AG10803 (cell line): ENCODE data around the gene KLHL26.

Experiments
- DNase-seq: peaks from one replicate; pipeline ENCODE4 v3.0.0; 2010; ENCODE audit warnings: low read depth
- H3K4me3 ChIP-seq: 2 replicates; pipeline ENCODE4 v1.5.1; 2011; ENCODE audit warnings: mild to moderate bottlenecking, low read length, control low read depth
- CTCF ChIP-seq: conservative IDR thresholded peaks from 2 replicates; pipeline ENCODE4 v1.5.1; 2011; ENCODE audit warnings: mild to moderate bottlenecking, low read length, control low read depth, inconsistent platforms

The KLHL26 gene

GRCh38 chr19:18718015-18718526, 81.2 kb downstream of the KLHL26 start:
- TF ChIP-seq CTCF, result no peak
- H3K4me3 ChIP-seq, result no peak overlapping the region
- no peak for DNase-seq

DNA sequence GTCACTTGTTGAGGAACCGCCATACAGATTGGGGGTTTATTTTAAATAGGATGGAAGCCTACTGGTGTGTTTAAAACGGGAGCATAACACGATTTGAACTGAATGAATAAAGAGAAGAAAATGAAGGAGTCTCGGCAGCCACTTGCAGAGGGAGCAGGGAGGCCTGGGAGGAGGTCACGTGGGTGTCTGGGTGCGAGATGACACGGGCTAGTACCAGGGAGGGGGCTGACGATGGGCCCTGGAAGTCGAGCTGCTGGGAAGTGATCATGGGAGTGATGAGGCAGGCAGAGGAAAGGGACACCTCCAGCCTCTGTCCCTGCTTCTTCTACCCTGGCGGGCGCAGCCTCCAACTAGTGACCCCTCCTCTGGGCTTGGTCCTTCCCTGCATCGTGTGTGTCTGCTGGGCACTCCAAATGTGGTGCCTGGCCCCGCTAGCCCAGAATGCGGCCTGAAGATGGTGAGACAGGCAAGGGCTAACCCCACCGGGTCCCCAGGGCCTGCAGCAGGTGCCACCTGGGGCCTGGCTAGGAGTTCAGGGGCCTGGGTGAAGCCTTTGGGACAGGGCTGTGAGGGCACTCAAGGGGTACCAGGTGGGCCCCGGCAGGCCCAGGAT, 82.1 kb downstream of the KLHL26 start:
- no peak for TF ChIP-seq CTCF

GRCh38 chr19:18719541-18719940, 82.7 kb downstream of the KLHL26 start:
- no peak for DNase-seq
- no peak for TF ChIP-seq CTCF
- no peak overlapping the region for H3K4me3 ChIP-seq

More for the DNA sequence above, 82.1 kb downstream of the KLHL26 start:
- DNase-seq, result no peak
- no peak overlapping the region for H3K4me3 ChIP-seq
